GM23338 (cell line): ENCODE results near the gene COL4A3. TPM values are rescaled to one million over a fixed set of nuclear protein-coding genes. Genes with fewer than 3 reads are reported as not detected.

Source experiments
- ATAC-seq: fragments of 200-7000 bp; cut with Tn5 transposase; 3 replicates; pipeline ENCODE4 v1.9.1; 2020
- DNase-seq: peaks from one replicate; pipeline ENCODE4 v3.0.0-alpha.2; 2015; ENCODE audit warnings: low spot score
- H2AFZ ChIP-seq: fragments of 200-600 bp; sonication (generic); 2 replicates; pipeline ENCODE4 v1.8.0; 2016; ENCODE audit warnings: antibody characterized with exemption, mild to moderate bottlenecking, moderate library complexity
- H3F3A ChIP-seq: fragments of 200-600 bp; sonication (generic); replicated peaks from 2 replicates; pipeline ENCODE4 v1.8.0; 2017; ENCODE audit warnings: antibody characterized with exemption, mixed run types, low read depth
- H3K27ac ChIP-seq: fragments of 200-600 bp; sonication (generic); 2 replicates; pipeline ENCODE4 v1.6.1; 2016; ENCODE audit warnings: low read depth
- H3K27me3 ChIP-seq: fragments of 200-600 bp; sonication (generic); 2 replicates; pipeline ENCODE4 v1.8.0; 2016; ENCODE audit warnings: mild to moderate bottlenecking, mixed run types, moderate library complexity; ENCODE audit not compliant: insufficient read depth
- H3K36me3 ChIP-seq: fragments of 200-600 bp; sonication (generic); 2 replicates; pipeline ENCODE4 v1.8.0; 2016; ENCODE audit warnings: mild to moderate bottlenecking; ENCODE audit not compliant: insufficient read depth
- H3K4me1 ChIP-seq: fragments of 200-600 bp; sonication (generic); 2 replicates; pipeline ENCODE4 v1.8.0; 2016; ENCODE audit warnings: mild to moderate bottlenecking, moderate library complexity; ENCODE audit not compliant: insufficient read depth
- H3K4me2 ChIP-seq: fragments of 200-600 bp; sonication (generic); 2 replicates; pipeline ENCODE4 v1.7.1; 2017; ENCODE audit warnings: mixed run types
- H3K4me3 ChIP-seq: fragments of 200-600 bp; sonication (generic); 2 replicates; pipeline ENCODE4 v1.6.1; 2016; ENCODE audit warnings: mixed run types
- H3K79me2 ChIP-seq: fragments of 200-600 bp; sonication (generic); replicated peaks from 2 replicates; pipeline ENCODE4 v1.8.0; 2017; ENCODE audit warnings: mild to moderate bottlenecking; ENCODE audit not compliant: insufficient read depth
- H3K9me2 ChIP-seq: fragments of 200-600 bp; sonication (generic); 2 replicates; pipeline ENCODE4 v1.8.0; 2017; ENCODE audit not compliant: insufficient read depth
- H4K20me1 ChIP-seq: fragments of 200-600 bp; sonication (generic); replicated peaks from 2 replicates; pipeline ENCODE4 v1.8.0; 2017; ENCODE audit warnings: mild to moderate bottlenecking; ENCODE audit not compliant: insufficient read depth
- H3K27ac Mint-ChIP-seq: 2 replicates; pipeline ENCODE4 v1.8.0; 2020; ENCODE audit warnings: inconsistent platforms, mild to moderate bottlenecking, moderate library complexity, mixed read lengths
- H3K27me3 Mint-ChIP-seq: 3 replicates; pipeline ENCODE4 v1.8.0; 2022; ENCODE audit warnings: low read depth, mild to moderate bottlenecking, moderate library complexity, mixed read lengths, inconsistent platforms; ENCODE audit not compliant: insufficient read depth, poor library complexity
- H3K36me3 Mint-ChIP-seq: 3 replicates; pipeline ENCODE4 v1.8.0; 2021; ENCODE audit warnings: low read depth, mild to moderate bottlenecking, inconsistent platforms, moderate library complexity, mixed read lengths
- H3K4me1 Mint-ChIP-seq: 3 replicates; pipeline ENCODE4 v1.8.0; 2020; ENCODE audit warnings: mild to moderate bottlenecking, inconsistent platforms, mixed read lengths
- H3K4me3 Mint-ChIP-seq: 3 replicates; pipeline ENCODE4 v1.8.0; 2021; ENCODE audit warnings: moderate library complexity, mild to moderate bottlenecking, inconsistent platforms, mixed read lengths
- H3K9me3 Mint-ChIP-seq: 3 replicates; pipeline ENCODE4 v1.8.0; 2020; ENCODE audit warnings: moderate library complexity, mild to moderate bottlenecking, inconsistent platforms, mixed read lengths
- EZH2phosphoT487 ChIP-seq: fragments of 200-600 bp; sonication (generic); IDR thresholded peaks from one replicate; pipeline ENCODE4 v1.8.1; 2018; ENCODE audit warnings: antibody characterized with exemption; ENCODE audit not compliant: unreplicated experiment
- POLR2AphosphoS5 ChIP-seq: IDR thresholded peaks from 2 replicates; pipeline ENCODE4 v1.6.1; 2016; ENCODE audit warnings: antibody characterized with exemption, low read depth
- ZNF331 ChIP-seq: fragments of 250-450 bp; sonication (Bioruptor Pico); IDR thresholded peaks from 2 replicates; pipeline ENCODE4 v1.5.0; 2020; ENCODE audit warnings: low read depth, mild to moderate bottlenecking, moderate library complexity
- polyA plus RNA-seq: library from polyadenylated mRNA; unstranded; fragments of >200 nt; fragmentation: Nextera tagmentation; extraction: Ambion mirVana; gene quantifications from 2 replicates; pipeline ENCODE4 v1.2.1, GENCODE V29; 2016
- total RNA-seq: library from RNA; depleted of rRNA; stranded (reverse); fragments of >200 nt; shearing (Covaris generic); gene quantifications from 2 replicates; pipeline ENCODE4 v1.2.3, GENCODE V29; 2014
- TF ChIP-seq, protein P1 (sequence below): fragments of 250-450 bp; sonication (Bioruptor Pico); IDR thresholded peaks from 2 replicates; pipeline ENCODE4 v1.5.0; 2020; ENCODE audit warnings: mild to moderate bottlenecking, moderate library complexity

Gene COL4A3
- total and polyA plus RNA-seq, 2 experiments from 2014 or later: 1.1 to 3.5 TPM

GRCh38 chr2:227320305-227321094, 156.1 kb downstream of the COL4A3 start:
- H4K20me1 ChIP-seq: no peaks in the 10 kb centered on the region
- DNase-seq: no peak
- peaks cover 10% of the 10 kb centered on the region; the same call in 1 of the 2 replicates for H3K36me3 ChIP-seq
- TF ChIP-seq ZNF331 (CRISPR knock-in tag) (no peak), EZH2phosphoT487 (no peak), POLR2AphosphoS5 (no peak)
- TF ChIP-seq, protein P1, sequence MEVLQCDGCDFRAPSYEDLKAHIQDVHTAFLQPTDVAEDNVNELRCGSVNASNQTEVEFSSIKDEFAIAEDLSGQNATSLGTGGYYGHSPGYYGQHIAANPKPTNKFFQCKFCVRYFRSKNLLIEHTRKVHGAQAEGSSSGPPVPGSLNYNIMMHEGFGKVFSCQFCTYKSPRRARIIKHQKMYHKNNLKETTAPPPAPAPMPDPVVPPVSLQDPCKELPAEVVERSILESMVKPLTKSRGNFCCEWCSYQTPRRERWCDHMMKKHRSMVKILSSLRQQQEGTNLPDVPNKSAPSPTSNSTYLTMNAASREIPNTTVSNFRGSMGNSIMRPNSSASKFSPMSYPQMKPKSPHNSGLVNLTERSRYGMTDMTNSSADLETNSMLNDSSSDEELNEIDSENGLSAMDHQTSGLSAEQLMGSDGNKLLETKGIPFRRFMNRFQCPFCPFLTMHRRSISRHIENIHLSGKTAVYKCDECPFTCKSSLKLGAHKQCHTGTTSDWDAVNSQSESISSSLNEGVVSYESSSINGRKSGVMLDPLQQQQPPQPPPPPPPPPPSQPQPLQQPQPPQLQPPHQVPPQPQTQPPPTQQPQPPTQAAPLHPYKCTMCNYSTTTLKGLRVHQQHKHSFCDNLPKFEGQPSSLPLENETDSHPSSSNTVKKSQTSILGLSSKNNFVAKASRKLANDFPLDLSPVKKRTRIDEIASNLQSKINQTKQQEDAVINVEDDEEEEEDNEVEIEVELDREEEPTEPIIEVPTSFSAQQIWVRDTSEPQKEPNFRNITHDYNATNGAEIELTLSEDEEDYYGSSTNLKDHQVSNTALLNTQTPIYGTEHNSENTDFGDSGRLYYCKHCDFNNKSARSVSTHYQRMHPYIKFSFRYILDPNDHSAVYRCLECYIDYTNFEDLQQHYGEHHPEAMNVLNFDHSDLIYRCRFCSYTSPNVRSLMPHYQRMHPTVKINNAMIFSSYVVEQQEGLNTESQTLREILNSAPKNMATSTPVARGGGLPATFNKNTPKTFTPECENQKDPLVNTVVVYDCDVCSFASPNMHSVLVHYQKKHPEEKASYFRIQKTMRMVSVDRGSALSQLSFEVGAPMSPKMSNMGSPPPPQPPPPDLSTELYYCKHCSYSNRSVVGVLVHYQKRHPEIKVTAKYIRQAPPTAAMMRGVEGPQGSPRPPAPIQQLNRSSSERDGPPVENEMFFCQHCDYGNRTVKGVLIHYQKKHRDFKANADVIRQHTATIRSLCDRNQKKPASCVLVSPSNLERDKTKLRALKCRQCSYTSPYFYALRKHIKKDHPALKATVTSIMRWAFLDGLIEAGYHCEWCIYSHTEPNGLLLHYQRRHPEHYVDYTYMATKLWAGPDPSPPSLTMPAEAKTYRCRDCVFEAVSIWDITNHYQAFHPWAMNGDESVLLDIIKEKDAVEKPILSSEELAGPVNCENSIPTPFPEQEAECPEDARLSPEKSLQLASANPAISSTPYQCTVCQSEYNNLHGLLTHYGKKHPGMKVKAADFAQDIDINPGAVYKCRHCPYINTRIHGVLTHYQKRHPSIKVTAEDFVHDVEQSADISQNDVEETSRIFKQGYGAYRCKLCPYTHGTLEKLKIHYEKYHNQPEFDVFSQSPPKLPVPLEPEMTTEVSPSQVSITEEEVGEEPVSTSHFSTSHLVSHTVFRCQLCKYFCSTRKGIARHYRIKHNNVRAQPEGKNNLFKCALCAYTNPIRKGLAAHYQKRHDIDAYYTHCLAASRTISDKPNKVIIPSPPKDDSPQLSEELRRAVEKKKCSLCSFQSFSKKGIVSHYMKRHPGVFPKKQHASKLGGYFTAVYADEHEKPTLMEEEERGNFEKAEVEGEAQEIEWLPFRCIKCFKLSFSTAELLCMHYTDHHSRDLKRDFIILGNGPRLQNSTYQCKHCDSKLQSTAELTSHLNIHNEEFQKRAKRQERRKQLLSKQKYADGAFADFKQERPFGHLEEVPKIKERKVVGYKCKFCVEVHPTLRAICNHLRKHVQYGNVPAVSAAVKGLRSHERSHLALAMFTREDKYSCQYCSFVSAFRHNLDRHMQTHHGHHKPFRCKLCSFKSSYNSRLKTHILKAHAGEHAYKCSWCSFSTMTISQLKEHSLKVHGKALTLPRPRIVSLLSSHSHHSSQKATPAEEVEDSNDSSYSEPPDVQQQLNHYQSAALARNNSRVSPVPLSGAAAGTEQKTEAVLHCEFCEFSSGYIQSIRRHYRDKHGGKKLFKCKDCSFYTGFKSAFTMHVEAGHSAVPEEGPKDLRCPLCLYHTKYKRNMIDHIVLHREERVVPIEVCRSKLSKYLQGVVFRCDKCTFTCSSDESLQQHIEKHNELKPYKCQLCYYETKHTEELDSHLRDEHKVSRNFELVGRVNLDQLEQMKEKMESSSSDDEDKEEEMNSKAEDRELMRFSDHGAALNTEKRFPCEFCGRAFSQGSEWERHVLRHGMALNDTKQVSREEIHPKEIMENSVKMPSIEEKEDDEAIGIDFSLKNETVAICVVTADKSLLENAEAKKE (CRISPR knock-in tag): no peak
- H3K4me1 Mint-ChIP-seq: peaks cover 4% of the 10 kb centered on the region; the same call in 1 of the 3 replicates
- peaks cover 52% of the 10 kb centered on the region for H3K9me3 Mint-ChIP-seq
- H3K36me3 Mint-ChIP-seq: peaks cover 45% of the 10 kb centered on the region
- no peak overlapping the region for H3K4me3 ChIP-seq
- no peak overlapping the region for H2AFZ ChIP-seq
- H3K27me3 Mint-ChIP-seq: peaks cover 2% of the 10 kb centered on the region
- H3K27ac Mint-ChIP-seq: no peak overlapping the region
- ATAC-seq: no peak
- H3K79me2 ChIP-seq: 0 out of 2 replicates have a peak, but pooled peaks cover under 1% of the 10 kb centered on the region
- no peak overlapping the region for H3K27ac ChIP-seq
- no peak overlapping the region for H3K4me3 Mint-ChIP-seq
- H3K4me2 ChIP-seq: no peak overlapping the region
- H3F3A ChIP-seq: no peaks in the 10 kb centered on the region; the same call in 1 of the 2 replicates
- H3K9me2 ChIP-seq: 0 out of 2 replicates have a peak, but pooled peaks cover 2% of the 10 kb centered on the region
- H3K27me3 ChIP-seq: no peaks in the 10 kb centered on the region
- H3K4me1 ChIP-seq: no peaks in the 10 kb centered on the region
